Natural killer cell (primary cell): ENCODE measurements around the gene TMEM208. TPM values are rescaled to one million over a fixed set of nuclear protein-coding genes. Genes with fewer than 3 reads are reported as not detected.

Experiments
- ATAC-seq, 3 donors: fragments of 150-1000 bp in 2 of 3; fragments of 200-7000 bp in 1 of 3; cut with Tn5 transposase; 1 replicate in 1 of 3; 2 replicates in 2 of 3; pipeline ENCODE4 v1.10.0; 2021; ENCODE audit warnings: mild to moderate bottlenecking in 2 of 3, moderate library complexity in 2 of 3
- DNase-seq, 2 donors: peaks; one replicate each; pipeline versions ENCODE4 v3.0.0 to v3.0.0-alpha.2; 2013 to 2021; ENCODE audit warnings: mixed read lengths in 1 of 2
- H3K27ac ChIP-seq: one replicate; pipeline ENCODE4 v1.5.1; 2013; ENCODE audit warnings: mild to moderate bottlenecking, low read length
- H3K27me3 ChIP-seq: one replicate; pipeline ENCODE4 v1.6.1; 2013; ENCODE audit warnings: low read length; ENCODE audit not compliant: control insufficient read depth, insufficient read depth
- H3K36me3 ChIP-seq: one replicate; pipeline ENCODE4 v1.6.1; 2013; ENCODE audit warnings: low read length; ENCODE audit not compliant: control insufficient read depth, insufficient read depth
- H3K4me1 ChIP-seq: one replicate; pipeline ENCODE4 v1.6.1; 2013; ENCODE audit warnings: low read length; ENCODE audit not compliant: control insufficient read depth, insufficient read depth
- H3K4me3 ChIP-seq: one replicate; pipeline ENCODE4 v1.5.1; 2013; ENCODE audit warnings: low read length
- H3K9me3 ChIP-seq: one replicate; pipeline ENCODE4 v1.6.1; 2013; ENCODE audit warnings: low read length; ENCODE audit not compliant: control insufficient read depth, insufficient read depth
- H3K27ac Mint-ChIP-seq, 2 donors: one replicate each; pipeline ENCODE4 v1.8.0; 2022; ENCODE audit warnings: mild to moderate bottlenecking in 2 of 2, mixed read lengths in 2 of 2, moderate library complexity in 1 of 2
- H3K27me3 Mint-ChIP-seq, 2 donors: one replicate each; pipeline ENCODE4 v1.8.0; 2022; ENCODE audit warnings: low read depth in 2 of 2, mixed read lengths in 2 of 2
- H3K36me3 Mint-ChIP-seq: one replicate; pipeline ENCODE4 v1.8.0; 2022; ENCODE audit warnings: mixed read lengths
- H3K4me1 Mint-ChIP-seq, 2 donors: one replicate each; pipeline ENCODE4 v1.8.0; 2022; ENCODE audit warnings: mixed read lengths in 2 of 2
- H3K4me3 Mint-ChIP-seq: one replicate; pipeline ENCODE4 v1.8.0; 2022; ENCODE audit warnings: mild to moderate bottlenecking, moderate library complexity, mixed read lengths
- H3K9me3 Mint-ChIP-seq, 2 donors: one replicate each; pipeline ENCODE4 v1.8.0; 2022; ENCODE audit warnings: mixed read lengths in 2 of 2
- CTCF ChIP-seq: fragments of 200-600 bp; IDR thresholded peaks from one replicate; pipeline ENCODE4 v1.8.0; 2022; ENCODE audit warnings: antibody characterized with exemption
- WGBS: methylation state at CpG from one replicate; pipeline ENCODE4 v1.1.7; 2013; ENCODE audit warnings: missing lambda C conversion rate; ENCODE audit not compliant: insufficient coverage; 5-methylcytosine and 5-hydroxymethylcytosine counted together
- intact Hi-C: fragments of 100-400 bp; cut with micrococcal nuclease; formaldehyde crosslinking; loops from one replicate; pipeline ENCODE4 v1.14.2; 2022
- total RNA-seq, 4 donors: library from RNA; stranded (reverse); fragments of 120-200 nt in 1 of 4; gene quantifications; one replicate each; pipeline versions ENCODE4 v1.2.3 to v1.2.4, GENCODE V29; 2013 to 2022

TMEM208 gene
- total RNA-seq, 3 donors from 2014 or later (not counting 1 experiment from before 2014, with no cell fraction given): 34.5 to 39.2 (median 36.7) TPM

GRCh38 chr16:67250045-67250327, 23.1 kb downstream of the TMEM208 start:
- H3K27ac Mint-ChIP-seq: no peak overlapping the region
- WGBS: 94% methylated on average over 3 of the region's 4 CpGs
- Histone ChIP-seq H3K36me3 (no peaks in the 10 kb centered on the region), H3K27ac (no peak overlapping the region), H3K4me1 (peaks cover 35% of the 10 kb centered on the region), H3K27me3 (peaks cover 17% of the 10 kb centered on the region), H3K4me3 (no peak overlapping the region), H3K9me3 (no peaks in the 10 kb centered on the region)
- H3K4me3 Mint-ChIP-seq: peak overlapping the region; percentile 75
- DNase-seq: no peak
- H3K4me1 Mint-ChIP-seq: peaks cover 14 to 36% of the 10 kb centered on the region in 2 donors
- peaks cover 18 to 35% of the 10 kb centered on the region in 2 donors for H3K27me3 Mint-ChIP-seq
- H3K36me3 Mint-ChIP-seq: no peaks in the 10 kb centered on the region
- no peak for ATAC-seq
- TF ChIP-seq CTCF: no peak
- H3K9me3 Mint-ChIP-seq: no peaks in the 10 kb centered on the region
- intact Hi-C loops: no loop called here

DNA sequence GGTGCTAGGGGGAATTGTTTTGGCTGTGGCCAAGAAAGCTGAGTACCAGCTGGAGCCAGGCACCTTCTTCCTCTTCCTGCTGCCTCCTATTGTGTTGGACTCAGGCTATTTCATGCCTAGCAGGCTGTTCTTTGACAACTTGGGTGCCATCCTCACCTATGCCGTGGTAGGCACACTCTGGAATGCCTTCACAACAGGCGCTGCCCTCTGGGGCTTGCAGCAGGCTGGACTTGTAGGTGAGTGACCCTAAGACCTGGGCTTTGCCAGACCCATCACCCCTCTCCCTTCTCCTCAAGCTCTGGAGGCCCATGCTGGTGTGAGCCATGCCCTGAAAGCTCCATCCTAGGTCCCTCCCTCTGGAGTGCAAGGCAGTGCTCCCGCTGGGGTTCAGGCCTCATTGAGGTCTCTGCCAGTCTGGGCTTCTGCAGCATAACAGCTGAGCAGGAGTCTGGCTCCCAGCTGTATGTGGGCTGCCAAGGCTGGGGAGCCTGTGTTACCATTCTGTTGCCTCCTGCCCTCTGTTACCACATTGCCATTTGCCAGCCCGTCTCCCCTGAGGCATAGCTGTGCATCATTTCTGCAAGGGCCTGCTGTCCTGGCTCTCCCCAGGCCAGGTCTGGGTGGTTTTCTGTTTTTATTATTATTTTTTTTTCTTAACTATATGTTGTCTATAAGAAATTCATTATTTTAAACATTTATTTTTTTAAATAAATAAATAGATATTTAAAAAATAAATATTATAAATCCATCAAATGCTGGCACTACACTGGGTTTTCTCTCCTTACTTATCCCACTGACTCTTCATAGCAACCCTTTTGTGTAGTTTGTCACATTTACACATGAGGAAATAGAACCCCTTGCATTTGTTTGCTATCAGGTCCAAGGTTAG, 25.9 kb downstream of the TMEM208 start:
- H3K27ac Mint-ChIP-seq: no peak overlapping the region
- DNase-seq (no peak), ATAC-seq (no peak)
- H3K27ac ChIP-seq: no peak overlapping the region
- H3K4me3 Mint-ChIP-seq: no peak overlapping the region
- H3K4me1 Mint-ChIP-seq: peaks cover 5 to 17% of the 10 kb centered on the region in 2 donors
- TF ChIP-seq CTCF: no peak
- no peaks in the 10 kb centered on the region for H3K9me3 ChIP-seq
- H3K27me3 Mint-ChIP-seq: peaks cover 18 to 33% of the 10 kb centered on the region in 2 donors
- no peak overlapping the region for H3K4me3 ChIP-seq
- H3K4me1 ChIP-seq: peaks cover 16% of the 10 kb centered on the region
- H3K27me3 ChIP-seq: peaks cover 17% of the 10 kb centered on the region
- H3K9me3 Mint-ChIP-seq: no peaks in the 10 kb centered on the region
- no peaks in the 10 kb centered on the region for H3K36me3 Mint-ChIP-seq
- H3K36me3 ChIP-seq: no peaks in the 10 kb centered on the region
- WGBS: 95% methylated on average over 4 of the region's 4 CpGs
- intact Hi-C loops: no loop called here

- Histone ChIP-seq H3K27ac (no peak overlapping the region), H3K27me3 (peaks cover 7% of the 10 kb centered on the region), H3K4me1 (no peaks in the 10 kb centered on the region), H3K4me3 (no peak overlapping the region), H3K36me3 (no peaks in the 10 kb centered on the region), H3K9me3 (no peaks in the 10 kb centered on the region)
- ATAC-seq: no peak
- no peak overlapping the region for H3K27ac Mint-ChIP-seq
- H3K9me3 Mint-ChIP-seq: no peaks in the 10 kb centered on the region
- H3K4me1 Mint-ChIP-seq: no peaks in the 10 kb centered on the region
- H3K4me3 Mint-ChIP-seq: no peak overlapping the region
- no peaks in the 10 kb centered on the region for H3K36me3 Mint-ChIP-seq
- DNase-seq: no peak
- TF ChIP-seq CTCF: no peak
- intact Hi-C loops: no loop called here
- 94% methylated on average over 18 of the region's 18 CpGs for WGBS
- peaks cover 10 to 20% of the 10 kb centered on the region in 2 donors for H3K27me3 Mint-ChIP-seq
Measured at GRCh38 chr16:67254801-67255552, 28.0 kb downstream of the TMEM208 start.
